Right lobe of liver (tissue), 4 donors: ENCODE data around the gene ERI3.
A peak's percentile ranks its signal among the peaks of the same experiment; 100 is the strongest.

Experiments
- CTCF ChIP-seq, 4 donors: fragments of 200-600 bp in 3 of 4; fragments of 450-650 bp in 1 of 4; IDR thresholded peaks; one replicate each; pipeline versions ENCODE4 v1.5.1 to v1.8.0; 2016 to 2022; ENCODE audit warnings: antibody characterized with exemption in 4 of 4, mild to moderate bottlenecking in 2 of 4
- POLR2A ChIP-seq: fragments of 450-650 bp; IDR thresholded peaks from one replicate; pipeline ENCODE4 v1.6.1; 2017; ENCODE audit warnings: antibody characterized with exemption, mild to moderate bottlenecking
- donor health status: DM: no; HTN: no; CAD: no.
- donor health status: DM: no; HTN: no; CAD: no.
- donor health status: DM: no; HTN: yes; CAD: no.

- TF ChIP-seq POLR2A (no peak), CTCF (IDR thresholded peaks at IDR 0.05) (peak in 1 of 4 donors; percentile 7)
These were observed 118.4 kb downstream of the ERI3 start for GRCh38 chr1:44236490-44237272.
